GM21528 (cell line): ENCODE measurements around the gene GH1.
"Not testable (repeated sequence)": the region's sequence is repeated elsewhere in the genome, so short reads cannot be mapped to it uniquely, and the experiment has no call there.

ENCODE experiments used
- ATAC-seq: cut with Tn5 transposase; IDR thresholded peaks from one replicate; pipeline ENCODE4 v1.9.1; 2021; ENCODE audit warnings: mild to moderate bottlenecking, moderate library complexity; ENCODE audit not compliant: unreplicated experiment, low FRiP score

Gene GH1

DNA sequence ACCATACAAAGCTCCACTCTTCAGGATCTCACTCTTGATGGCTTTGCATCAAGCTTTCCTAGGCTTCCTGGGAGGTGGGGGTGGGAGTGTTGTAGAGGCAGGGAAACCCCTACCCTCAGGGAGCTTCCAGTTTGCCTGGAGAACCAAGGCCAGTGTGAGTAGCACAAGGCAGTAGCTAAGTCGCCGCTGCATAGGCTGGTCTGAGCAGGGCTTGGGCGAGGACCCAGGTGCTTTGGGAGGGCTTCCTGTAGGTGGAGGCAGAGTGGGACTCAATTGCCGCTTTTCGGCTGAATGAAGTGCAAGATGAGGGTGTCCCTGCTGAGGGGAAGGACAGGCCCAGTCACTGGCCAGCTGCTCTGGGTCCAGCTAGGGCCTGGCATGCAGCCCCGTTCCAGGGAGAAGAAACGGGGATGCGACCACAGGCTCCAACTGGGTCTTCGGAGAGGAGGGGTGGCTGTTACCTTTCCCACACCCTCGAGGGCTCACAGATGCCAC lies 9.6 kb upstream of the GH1 start:
- no peak for ATAC-seq

DNA sequence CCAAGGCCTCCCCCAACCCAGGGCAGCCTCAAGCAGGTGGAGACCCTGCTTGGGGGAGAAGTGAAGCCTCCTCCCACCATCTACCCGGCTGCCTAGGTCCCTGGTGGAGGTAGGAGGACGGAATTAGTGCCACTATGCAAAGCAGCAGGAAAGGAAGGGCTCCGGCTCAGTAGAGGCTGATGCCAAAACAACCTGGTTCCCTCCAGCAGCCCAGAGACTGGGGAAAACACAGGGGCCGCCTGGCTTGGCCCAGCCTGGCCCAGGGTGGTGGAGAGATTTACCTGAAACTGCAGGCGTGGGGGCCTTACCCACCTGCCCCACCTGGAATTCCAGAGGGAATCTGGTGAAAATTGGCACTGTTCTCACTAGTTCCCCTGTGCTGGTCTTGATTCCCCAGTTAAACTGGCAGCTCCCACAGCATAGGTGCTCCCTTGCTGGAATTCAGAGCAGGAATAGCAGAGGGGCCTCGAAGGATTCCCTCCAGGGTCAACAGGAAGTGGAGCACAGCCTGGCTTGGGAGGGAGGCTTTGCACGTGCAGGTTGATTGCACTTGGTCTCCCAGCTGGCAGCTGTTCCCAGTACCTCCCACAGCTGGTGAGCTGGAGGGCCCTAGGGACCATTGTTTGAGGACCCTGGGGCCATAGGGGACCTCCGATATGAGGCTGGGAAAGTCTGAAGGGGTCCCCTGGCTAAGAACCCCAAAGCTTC lies 9.0 kb upstream of the GH1 start:
- no peak for ATAC-seq

DNA sequence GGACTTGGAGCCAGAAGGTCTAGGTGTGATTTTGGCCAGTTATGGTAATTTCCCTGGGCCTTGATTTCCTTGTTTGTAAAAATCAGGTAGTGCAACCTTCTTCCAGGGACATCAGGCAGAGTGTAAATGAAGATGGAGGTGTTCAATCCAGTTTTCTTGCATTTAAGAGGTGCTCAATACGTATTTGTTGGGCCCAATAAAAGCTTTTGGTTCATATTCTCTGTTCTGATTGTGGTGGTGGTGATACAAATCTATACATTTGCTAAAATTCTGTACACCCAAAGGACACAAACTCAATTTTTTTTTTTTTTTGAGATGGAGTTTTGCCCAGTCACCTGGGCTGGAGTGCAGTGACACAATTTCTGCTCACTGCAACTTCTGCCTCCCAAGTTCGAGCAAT lies 7.5 kb upstream of the GH1 start:
- ATAC-seq: no peak

DNA sequence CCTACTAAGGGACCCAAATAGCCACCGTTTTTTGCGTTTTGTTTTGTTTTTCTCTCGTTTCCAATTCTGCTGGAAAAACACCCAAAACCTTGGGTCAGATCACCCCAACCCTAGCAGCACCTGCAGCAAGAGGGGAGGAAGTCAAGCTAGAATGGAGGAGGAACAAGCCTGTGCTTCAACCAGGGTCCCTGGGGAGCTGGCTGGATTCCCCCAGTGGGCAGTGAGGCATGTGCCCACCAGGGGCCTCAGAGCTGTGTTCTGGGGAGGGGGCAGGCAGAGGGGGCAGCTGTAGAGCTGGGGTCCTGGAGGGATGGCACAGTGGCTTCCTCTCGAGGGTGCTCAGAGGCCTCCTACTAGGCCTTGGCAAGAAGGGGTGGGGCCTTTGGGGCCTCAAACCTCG lies 7.0 kb upstream of the GH1 start:
- no peak for ATAC-seq

DNA sequence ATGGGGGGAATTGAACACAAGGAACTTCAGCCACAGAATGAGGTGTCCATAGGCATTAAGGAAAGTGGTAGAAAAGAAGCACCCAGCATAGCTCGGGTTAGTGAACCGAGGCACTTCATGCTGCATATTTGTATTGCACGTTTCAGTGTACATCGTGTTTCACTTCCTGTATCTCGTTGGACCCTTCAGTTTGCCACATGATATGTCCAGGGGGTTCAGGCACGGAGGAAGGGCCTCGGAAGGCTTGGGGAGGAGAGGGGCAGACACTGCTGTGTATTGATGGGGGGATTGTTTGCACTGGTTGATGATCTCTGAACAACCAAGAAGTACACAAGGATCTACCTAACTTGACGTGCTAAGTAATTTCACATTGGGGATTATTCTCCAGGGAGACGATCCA lies 3.8 kb upstream of the GH1 start:
- ATAC-seq: peak; percentile 49

DNA sequence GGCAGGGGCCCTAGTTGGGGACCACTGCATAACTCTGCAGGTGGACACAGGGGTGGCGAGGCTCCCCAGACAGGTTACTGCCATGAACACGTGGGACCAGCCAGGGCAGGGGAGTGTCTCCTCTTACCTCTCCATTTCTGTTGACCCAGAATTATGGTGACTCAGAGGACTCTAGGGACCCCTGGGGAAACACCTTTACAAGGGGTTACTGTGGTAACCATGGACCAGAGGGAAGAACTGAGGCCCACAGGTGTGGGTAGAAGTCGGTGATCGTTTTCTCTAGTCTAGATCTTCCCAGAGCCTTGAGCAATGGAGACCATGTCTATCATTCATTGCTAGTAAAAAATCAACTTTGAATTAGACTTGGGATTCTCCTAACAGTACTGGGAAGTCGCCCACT lies 2.1 kb upstream of the GH1 start:
- ATAC-seq: not testable (repeated sequence)

DNA sequence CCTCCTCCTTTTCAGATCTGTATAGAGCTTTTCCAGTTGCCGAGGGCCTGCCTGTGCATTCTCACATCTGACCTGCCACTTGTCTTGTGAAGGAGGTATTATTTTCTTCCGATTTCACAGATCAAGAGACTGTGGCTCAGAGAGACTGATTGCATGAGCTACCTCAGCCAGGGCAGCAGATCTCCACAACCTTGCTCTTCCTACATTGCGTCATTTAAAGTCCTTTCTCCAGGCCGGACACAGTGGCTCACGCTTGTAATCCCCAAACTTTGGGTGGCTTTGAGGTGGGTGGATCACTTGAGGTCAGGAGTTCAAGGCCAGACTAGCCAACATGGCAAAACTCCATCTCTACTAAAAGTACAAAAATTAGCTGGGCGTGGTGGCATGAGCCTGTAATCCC lies 1.4 kb upstream of the GH1 start:
- ATAC-seq: not testable (repeated sequence)

DNA sequence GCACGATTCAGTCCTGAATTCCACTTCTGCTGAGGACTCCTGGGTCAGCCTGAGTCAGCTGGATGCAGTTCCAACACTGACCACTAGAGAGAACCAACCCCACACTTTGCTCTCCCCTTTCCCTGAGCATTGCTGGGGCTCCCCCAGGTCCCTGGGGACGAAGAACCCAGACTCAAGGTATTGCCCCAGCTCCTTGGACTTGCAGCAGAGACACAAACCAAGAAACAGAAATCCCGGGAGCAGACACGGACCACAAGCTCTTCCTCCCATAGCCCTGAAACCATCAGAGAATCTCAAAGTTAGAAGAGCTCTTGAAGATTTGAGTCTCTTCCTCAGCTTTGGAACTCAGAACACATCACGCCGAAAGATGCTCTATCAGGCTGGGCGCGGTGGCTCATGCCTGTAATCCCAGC lies 678 bp upstream of the GH1 start:
- no peak for ATAC-seq

DNA sequence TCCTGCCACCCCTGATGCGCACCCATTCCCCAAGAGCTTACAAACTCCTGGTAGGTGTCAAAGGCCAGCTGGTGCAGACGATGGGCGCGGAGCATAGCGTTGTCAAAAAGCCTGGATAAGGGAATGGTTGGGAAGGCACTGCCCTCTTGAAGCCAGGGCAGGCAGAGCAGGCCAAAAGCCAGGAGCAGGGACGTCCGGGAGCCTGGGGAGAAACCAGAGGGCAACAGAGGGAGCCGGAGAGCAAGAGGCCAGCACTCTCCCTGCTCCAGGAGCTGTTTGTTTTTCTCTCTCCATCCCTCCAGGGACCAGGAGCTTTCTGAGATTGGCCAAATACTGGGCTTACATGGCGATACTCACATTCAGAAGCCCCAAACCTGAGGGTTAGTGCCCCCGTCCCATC lies 334 bp downstream of the GH1 start:
- ATAC-seq: no peak

DNA sequence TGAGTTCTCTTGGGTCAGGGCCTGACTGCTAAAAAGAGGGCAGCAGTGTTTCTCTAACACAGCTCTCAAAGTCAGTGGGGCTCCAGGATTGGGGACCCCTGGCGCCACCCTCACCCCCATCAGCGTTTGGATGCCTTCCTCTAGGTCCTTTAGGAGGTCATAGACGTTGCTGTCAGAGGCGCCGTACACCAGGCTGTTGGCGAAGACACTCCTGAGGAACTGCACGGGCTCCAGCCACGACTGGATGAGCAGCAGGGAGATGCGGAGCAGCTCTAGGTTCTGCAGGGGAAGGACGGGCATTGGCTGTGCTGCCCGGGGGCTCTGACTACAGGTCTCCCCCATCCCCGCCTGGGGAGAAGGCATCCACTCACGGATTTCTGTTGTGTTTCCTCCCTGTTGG lies 993 bp downstream of the GH1 start:
- no peak for ATAC-seq

DNA sequence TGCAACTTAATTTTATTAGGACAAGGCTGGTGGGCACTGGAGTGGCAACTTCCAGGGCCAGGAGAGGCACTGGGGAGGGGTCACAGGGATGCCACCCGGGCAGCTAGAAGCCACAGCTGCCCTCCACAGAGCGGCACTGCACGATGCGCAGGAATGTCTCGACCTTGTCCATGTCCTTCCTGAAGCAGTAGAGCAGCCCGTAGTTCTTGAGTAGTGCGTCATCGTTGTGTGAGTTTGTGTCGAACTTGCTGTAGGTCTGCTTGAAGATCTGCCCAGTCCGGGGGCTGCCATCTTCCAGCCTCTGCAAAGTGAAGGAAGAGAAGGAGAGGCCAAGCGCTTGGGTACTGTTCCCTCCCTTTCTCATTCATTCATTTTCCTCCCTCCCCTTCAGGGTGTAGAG lies 1.4 kb downstream of the GH1 start:
- not testable (repeated sequence) for ATAC-seq

DNA sequence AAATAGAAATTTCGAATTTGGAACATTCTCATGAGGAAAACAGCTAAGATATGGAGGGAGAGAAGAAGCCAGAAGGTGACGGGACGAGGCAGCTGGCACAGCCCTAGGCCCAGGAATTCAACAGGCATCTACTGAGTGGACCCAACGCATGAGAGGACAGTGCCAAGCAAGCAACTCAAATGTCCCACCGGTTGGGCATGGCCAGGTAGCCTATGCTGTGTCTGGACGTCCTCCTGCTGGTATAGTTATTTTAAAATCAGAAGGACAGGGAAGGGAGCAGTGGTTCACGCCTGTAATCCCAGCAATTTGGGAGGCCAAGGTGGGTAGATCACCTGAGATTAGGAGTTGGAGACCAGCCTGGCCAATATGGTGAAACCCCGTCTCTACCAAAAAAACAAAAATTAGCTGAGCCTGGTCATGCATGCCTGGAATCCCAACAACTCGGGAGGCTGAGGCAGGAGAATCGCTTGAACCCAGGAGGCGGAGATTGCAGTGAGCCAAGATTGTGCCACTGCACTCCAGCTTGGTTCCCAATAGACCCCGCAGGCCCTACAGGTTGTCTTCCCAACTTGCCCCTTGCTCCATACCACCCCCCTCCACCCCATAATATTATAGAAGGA lies 2.0 kb downstream of the GH1 start:
- ATAC-seq: no peak

DNA sequence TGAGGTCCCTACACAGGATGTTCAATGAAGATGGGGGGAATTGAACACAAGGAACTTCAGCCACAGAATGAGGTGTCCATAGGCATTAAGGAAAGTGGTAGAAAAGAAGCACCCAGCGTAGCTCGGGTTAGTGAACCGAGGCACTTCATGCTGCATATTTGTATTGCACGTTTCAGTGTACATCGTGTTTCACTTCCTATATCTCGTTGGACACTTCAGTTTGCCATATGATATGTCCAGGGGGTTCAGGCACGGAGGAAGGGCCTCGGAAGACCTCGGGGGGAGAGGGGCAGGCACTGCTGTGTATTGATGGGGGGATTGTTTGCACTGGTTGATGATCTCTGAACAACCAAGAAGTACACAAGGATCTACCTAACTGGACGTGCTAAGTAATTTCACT lies 2.9 kb downstream of the GH1 start:
- ATAC-seq: not testable (repeated sequence)

DNA sequence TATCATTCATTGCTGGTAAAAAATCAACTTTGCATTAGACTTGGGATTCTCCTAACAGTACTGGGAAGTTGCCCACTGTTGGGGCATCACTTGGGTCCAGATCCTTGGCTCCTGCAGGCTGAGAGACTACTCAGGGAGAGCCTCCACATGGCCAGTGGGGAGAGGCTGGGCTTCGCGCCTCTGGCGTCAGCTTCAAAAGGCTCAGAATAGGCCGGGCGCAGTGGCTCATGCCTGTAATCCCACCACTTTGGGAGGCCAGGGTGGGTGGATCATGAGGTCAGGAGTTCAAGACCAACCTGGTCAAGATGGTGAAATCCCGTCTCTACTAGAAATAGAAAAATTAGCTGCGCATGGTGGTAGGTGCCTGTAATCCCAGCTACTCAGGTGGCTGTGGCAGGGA lies 4.2 kb downstream of the GH1 start:
- no peak for ATAC-seq

DNA sequence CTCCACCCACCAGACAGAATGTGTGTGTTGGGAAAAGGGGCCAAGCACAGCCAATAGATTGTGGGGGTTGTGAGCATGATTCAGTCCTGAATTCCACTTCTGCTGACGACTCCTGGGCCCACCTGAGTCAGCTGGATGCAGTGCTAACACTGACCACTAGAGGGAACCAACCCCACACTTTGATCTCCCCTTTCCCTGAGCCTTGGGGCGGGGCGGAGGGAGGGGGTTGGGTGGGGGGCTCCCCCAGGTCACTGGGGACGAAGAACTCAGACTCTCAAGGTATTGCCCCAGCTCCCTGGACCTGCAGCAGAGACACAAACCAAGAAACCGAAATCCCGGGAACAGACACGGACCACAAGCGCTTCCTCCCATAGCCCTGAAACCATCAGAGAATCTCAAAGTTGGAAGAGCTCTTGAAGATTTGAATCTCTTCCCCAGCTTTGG lies 7.0 kb downstream of the GH1 start:
- no peak for ATAC-seq

DNA sequence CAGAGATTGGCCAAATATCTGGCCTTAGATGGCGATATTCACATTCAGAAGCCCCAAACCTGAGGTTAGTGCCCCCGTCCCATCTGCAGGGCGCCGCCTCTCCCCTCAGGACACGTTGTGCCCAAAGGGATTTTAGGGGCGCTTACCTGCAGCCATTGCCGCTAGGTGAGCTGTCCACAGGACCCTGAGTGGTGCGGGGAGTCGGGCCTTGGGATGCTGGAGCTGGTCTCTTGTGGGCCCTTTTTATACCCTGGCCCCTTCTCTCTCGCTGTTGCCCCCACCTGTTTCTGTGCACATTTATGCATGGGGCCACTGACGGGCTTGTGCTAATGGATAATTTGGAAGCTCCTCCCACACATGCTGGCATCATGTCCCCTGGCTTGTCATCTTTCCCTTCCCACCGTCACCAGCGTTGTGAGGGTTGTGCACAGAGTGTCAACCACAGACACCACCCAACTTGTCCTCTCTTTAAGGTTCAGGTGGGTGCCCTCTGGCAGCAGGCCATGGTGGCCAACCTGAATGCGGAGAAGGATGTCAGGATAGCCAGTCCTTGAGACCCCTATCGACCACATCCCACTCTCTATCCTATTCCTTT lies 7.5 kb downstream of the GH1 start, which contains the start of gene CSHL1:
TSS of gene CSHL1 (minus strand) at position 218 of the 595 bp plus-strand sequence. CDS start at position 156, 62 bp downstream.
- no peak for ATAC-seq

DNA sequence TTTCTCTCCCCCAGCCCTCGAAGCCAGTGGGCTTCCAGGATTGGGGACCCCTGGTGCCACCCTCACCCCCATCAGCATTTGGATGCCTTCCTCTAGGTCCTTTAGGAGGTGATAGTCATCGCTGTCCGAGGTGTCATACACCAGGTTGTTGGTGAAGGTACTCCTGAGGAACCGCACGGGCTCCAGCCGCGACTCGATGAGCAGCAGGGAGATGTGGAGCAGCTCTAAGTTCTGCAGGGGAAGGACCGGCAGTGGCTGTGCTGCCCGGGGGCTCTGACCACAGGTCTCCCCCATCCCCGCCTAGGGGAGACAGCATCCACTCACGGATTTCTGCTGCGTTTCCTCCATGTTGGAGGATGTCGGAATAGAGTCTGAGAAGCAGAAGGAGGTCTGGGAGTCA lies 8.5 kb downstream of the GH1 start:
- ATAC-seq: no peak

DNA sequence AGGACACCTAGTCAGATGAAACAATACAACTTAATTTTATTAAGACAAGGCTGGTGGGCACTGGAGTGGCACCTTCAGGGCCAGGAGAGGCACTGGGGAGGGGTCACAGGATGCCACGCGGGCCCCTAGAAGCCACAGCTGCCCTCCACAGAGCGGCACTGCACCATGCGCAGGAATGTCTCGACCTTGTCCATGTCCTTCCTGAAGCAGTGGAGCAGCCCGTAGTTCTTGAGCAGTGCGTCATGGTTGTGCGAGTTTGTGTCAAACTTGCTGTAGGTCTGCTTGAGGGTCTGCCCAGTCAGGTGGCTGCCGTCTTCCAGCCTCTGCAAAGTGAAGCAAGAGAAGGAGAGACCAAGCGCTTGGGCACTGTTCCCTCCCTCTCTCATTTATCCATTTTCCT lies 9.1 kb downstream of the GH1 start:
- ATAC-seq: not testable (repeated sequence)

DNA sequence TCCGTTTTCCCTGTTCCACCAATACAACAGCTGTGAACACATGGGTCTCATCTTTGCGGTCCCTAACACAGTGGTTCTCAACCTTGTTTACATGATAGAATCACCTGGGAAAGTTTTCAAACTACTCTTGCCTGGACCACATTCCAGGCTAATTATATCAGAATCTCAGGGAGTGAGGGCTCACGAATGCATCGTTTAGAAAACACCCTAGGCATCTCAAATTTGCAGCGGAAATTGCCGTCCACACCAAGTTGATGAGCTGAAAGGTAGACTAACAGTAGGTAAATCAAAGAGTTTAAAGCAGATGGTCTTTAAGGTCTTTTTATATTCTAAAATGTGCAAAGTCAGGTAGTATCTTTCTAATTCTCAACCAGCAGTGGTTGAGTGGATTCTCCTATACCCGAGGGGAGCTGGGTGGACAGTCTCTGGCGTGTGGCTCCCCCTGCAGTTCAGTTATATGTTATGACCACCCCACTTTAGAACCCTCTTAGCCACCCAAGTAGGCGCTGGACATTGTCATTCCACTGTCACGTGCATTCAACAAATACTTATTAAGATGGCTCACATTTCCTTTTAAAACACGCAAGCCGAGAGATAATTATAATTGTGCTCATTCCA lies 11.4 kb downstream of the GH1 start:
- ATAC-seq: not testable (repeated sequence)

DNA sequence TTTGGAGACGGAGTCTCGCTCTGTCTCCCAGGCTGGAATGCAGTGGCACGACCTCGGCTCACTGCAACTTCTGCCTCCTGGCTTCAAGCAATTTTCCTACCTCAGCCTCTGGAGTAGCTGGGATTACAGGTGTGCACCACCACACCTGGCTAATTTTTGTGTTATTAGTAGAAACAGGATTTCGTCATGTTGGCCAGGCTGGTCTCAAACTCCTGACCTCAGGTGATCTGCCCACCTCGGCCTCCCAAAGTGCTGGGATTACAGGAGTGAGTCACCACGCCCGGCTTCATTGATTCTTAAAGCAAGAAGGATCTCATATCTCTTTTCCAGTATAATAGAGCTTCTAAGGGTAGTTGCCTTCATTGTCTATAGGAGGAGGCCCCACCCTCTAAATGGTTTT lies 13.8 kb downstream of the GH1 start:
- ATAC-seq: not testable (repeated sequence)

DNA sequence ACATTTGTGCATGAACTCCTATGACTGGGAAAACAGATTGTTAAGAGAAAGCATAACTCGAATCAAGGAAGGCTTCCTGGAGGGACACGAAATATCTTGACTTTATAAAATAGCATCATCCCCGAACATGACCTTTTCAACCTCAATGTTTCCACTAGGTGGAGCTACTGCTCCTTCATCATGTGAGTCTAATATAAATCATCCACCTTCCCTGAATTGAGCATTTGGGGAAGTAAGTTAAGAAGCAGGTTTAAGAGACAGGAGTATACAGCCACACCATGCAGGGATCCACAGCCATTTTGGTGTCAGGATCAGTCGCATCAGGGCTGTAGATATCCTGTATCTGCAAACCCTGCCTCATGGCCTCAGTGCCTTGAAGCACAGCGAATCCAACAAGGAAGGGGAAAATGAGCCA lies 14.8 kb downstream of the GH1 start:
- ATAC-seq: not testable (repeated sequence)
